HepG2 (cell line): ENCODE measurements around the gene PLA2G4A. TPM values are rescaled to one million over a fixed set of nuclear protein-coding genes. Genes with fewer than 3 reads are reported as not detected.

ENCODE experiments used
- ATAC-seq: fragments of 200-7000 bp; cut with Tn5 transposase; 3 replicates; pipeline ENCODE4 v1.9.1; 2020; ENCODE audit warnings: mild to moderate bottlenecking, moderate library complexity
- BruUV-seq: library from RNA; stranded (reverse); fragments of 400-500 nt; replicated peaks from 2 replicates; lab custom pipeline; 2021; lab: Mats Ljungman, UMichigan
- CTCF ChIA-PET: fragments of 300-600 bp; formaldehyde crosslinking; extraction: SDS; loops from one replicate; lab custom pipeline; 2021; ENCODE audit warnings: low total read pairs, inconsistent platforms, low intra/inter-chr PET ratio; lab: Yijun Ruan, JAX
- POLR2A ChIA-PET: fragments of 350-600 bp; sonication (Branson Sonifier 250); formaldehyde crosslinking; loops from one replicate; lab custom pipeline; 2020; ENCODE audit warnings: antibody characterized with exemption, inconsistent platforms; lab: Yijun Ruan, JAX
- DNase-seq: peaks from one replicate; pipeline ENCODE4 v3.0.0-alpha.2; 2015; ENCODE audit warnings: low spot score
- FAIRE-seq: peaks from 3 replicates; lab custom pipeline; 2011; peaks lifted over from hg19 to GRCh38; lab: Jason Lieb, UNC
- H2AFZ ChIP-seq: one replicate; pipeline ENCODE4 v1.6.1; 2011; ENCODE audit warnings: low read length, inconsistent platforms
- H3K27ac ChIP-seq: fragments of 300-600 bp; 3 replicates; pipeline ENCODE4 v1.8.0; 2011; ENCODE audit warnings: mixed run types, mild to moderate bottlenecking, mixed read lengths, low read length, inconsistent platforms; ENCODE audit not compliant: insufficient read depth; ENCODE audit errors: extremely low read length
- H3K27me3 ChIP-seq, 2 experiments: fragments of 200-600 bp in 1 of 2; 2 replicates in 1 of 2; 3 replicates in 1 of 2; pipeline versions ENCODE4 v1.6.0 to v1.8.0; 2011; ENCODE audit warnings: low read length in 2 of 2, mild to moderate bottlenecking in 2 of 2, moderate library complexity in 2 of 2, inconsistent platforms in 1 of 2; ENCODE audit not compliant: insufficient read depth in 2 of 2, control insufficient read depth in 1 of 2
- H3K36me3 ChIP-seq, 2 experiments: fragments of 200-600 bp in 1 of 2; replicated peaks in 1 of 2; 2 replicates in 1 of 2; 3 replicates in 1 of 2; pipeline versions ENCODE4 v1.5.1 to v1.8.0; 2011; ENCODE audit warnings: low read length in 2 of 2, inconsistent platforms in 1 of 2; ENCODE audit not compliant: insufficient read depth in 2 of 2, control insufficient read depth in 1 of 2
- H3K4me1 ChIP-seq: 2 replicates; pipeline ENCODE4 v1.5.1; 2012; ENCODE audit warnings: low read length, inconsistent platforms; ENCODE audit not compliant: insufficient read depth
- H3K4me2 ChIP-seq: 2 replicates; pipeline ENCODE4 v1.6.0; 2011; ENCODE audit warnings: low read depth, low read length, inconsistent platforms
- H3K4me3 ChIP-seq, 3 experiments: fragments of 200-600 bp in 1 of 3; sonication (generic), shearing (Covaris generic) in 1 of 3; replicated peaks in 1 of 3; 2 replicates each; pipeline ENCODE4 v1.5.1; 2011 to 2016; ENCODE audit warnings: low read length in 3 of 3, inconsistent platforms in 2 of 3, low read depth in 2 of 3, mild to moderate bottlenecking in 2 of 3, control low read depth in 1 of 3, mixed read lengths in 1 of 3; ENCODE audit not compliant: insufficient read depth in 1 of 3
- H3K79me2 ChIP-seq: one replicate; pipeline ENCODE4 v1.6.1; 2011; ENCODE audit warnings: low read length, inconsistent platforms; ENCODE audit not compliant: insufficient read depth
- H3K9ac ChIP-seq: 2 replicates; pipeline ENCODE4 v1.6.0; 2011; ENCODE audit warnings: mild to moderate bottlenecking, low read depth, low read length, inconsistent platforms; ENCODE audit not compliant: insufficient read depth
- H3K9me3 ChIP-seq: 2 replicates; pipeline ENCODE4 v1.5.1; 2012; ENCODE audit warnings: mild to moderate bottlenecking, low read length
- H4K20me1 ChIP-seq: 2 replicates; pipeline ENCODE4 v1.6.0; 2011; ENCODE audit warnings: inconsistent platforms, mild to moderate bottlenecking, low read length, moderate library complexity; ENCODE audit not compliant: insufficient read depth
- CSRNP2 ChIP-seq: sonication (generic); formaldehyde crosslinking; conservative IDR thresholded peaks from 2 replicates; pipeline ENCODE4 v1.8.0; 2022; ENCODE audit warnings: low read depth, missing genetic modification reagents
- HNF4G ChIP-seq, 2 experiments: sonication (generic) in 1 of 2; formaldehyde crosslinking in 1 of 2; IDR thresholded peaks; 2 replicates each; pipeline versions ENCODE4 v1.4.0 to v1.6.1; 2011 to 2020; ENCODE audit warnings: borderline replicate concordance in 2 of 2, low read depth in 2 of 2, mild to moderate bottlenecking in 2 of 2, low read length in 1 of 2, missing genetic modification reagents in 1 of 2, moderate library complexity in 1 of 2
- NFRKB ChIP-seq: fragments of 450-650 bp; IDR thresholded peaks from 2 replicates; pipeline ENCODE4 v1.6.1; 2017
- SMARCC2 ChIP-seq: fragments of 450-650 bp; IDR thresholded peaks from 2 replicates; pipeline ENCODE4 v1.6.1; 2017; ENCODE audit warnings: antibody characterized with exemption, mild to moderate bottlenecking
- ZNF225 ChIP-seq: sonication (generic); formaldehyde crosslinking; IDR thresholded peaks from 2 replicates; pipeline ENCODE4 v1.4.0; 2020; ENCODE audit warnings: mild to moderate bottlenecking, missing genetic modification reagents
- ZSCAN30 ChIP-seq: sonication (generic); formaldehyde crosslinking; IDR thresholded peaks from 2 replicates; pipeline ENCODE4 v1.5.0; 2020; ENCODE audit warnings: mild to moderate bottlenecking, missing genetic modification reagents
- WGBS: methylation state at CpG from one replicate; pipeline ENCODE4 v1.1.6; 2017; ENCODE audit warnings: low lambda C conversion rate; 5-methylcytosine and 5-hydroxymethylcytosine counted together
- in situ Hi-C: cut with HindIII; loops from 2 replicates; pipeline ENCODE4 v1.10.0; 2017; ENCODE audit warnings: low pct_unique_long_range_greater_than_20kb; ENCODE audit not compliant: extremely low pct_ligation_motif_present
- intact Hi-C: fragments of 100-400 bp; cut with micrococcal nuclease; formaldehyde crosslinking; loops from one replicate; pipeline ENCODE4 v1.10.0; 2022; ENCODE audit not compliant: unreplicated experiment
- polyA plus RNA-seq, 8 experiments: library from polyadenylated mRNA; depleted of rRNA in 3 of 8; stranded (reverse) in 7 of 8; unstranded in 1 of 8; fragments of >200 nt; fragmentation: Illumina TruSeq in 4 of 8; extraction: Trizol in 4 of 8; gene quantifications; 2 replicates each; pipeline versions ENCODE4 v1.2.1 to v1.2.3, GENCODE V29; 2011 to 2016; ENCODE audit warnings: low read depth in 4 of 8, missing spikeins in 1 of 8, mixed read lengths in 1 of 8; ENCODE audit not compliant: insufficient read depth in 1 of 8
- total RNA-seq, 5 experiments: library from RNA; depleted of rRNA; stranded (reverse); fragments of >200 nt; fragmentation: Illumina TruSeq; extraction: Trizol; gene quantifications; 2 replicates each; pipeline ENCODE4 v1.2.3, GENCODE V29; 2016; ENCODE audit warnings: low read depth in 1 of 5

PLA2G4A gene
- total and polyA plus RNA-seq, 2 of the 13 experiments (the other 11 are each of a cell fraction or from before 2014, with no cell fraction given), result not detected

GRCh38 chr1:186781730-186782129 lies 47.0 kb upstream of the PLA2G4A start:
- Histone ChIP-seq H3K9ac (no peak overlapping the region), H3K9me3 (no peaks in the 10 kb centered on the region), H3K27ac (no peak overlapping the region), H4K20me1 (no peaks in the 10 kb centered on the region), H3K27me3 (no peaks in the 10 kb centered on the region), H3K4me3 (no peak overlapping the region), H3K79me2 (no peaks in the 10 kb centered on the region), H2AFZ (no peak overlapping the region), H3K4me1 (no peaks in the 10 kb centered on the region), H3K36me3 (no peaks in the 10 kb centered on the region), H3K4me2 (no peak overlapping the region)
- CTCF ChIA-PET, result no interaction called here
- TF ChIP-seq SMARCC2 (no peak), ZSCAN30 (CRISPR knock-in tag) (no peak), ZNF225 (CRISPR knock-in tag) (no peak), CSRNP2 (CRISPR knock-in tag) (no peak), HNF4G (IDR thresholded peaks at IDR 0.05; ENCODE audit: borderline replicate concordance, low read depth, low read length) (no peak), HNF4G (CRISPR knock-in tag; IDR thresholded peaks at IDR 0.05; ENCODE audit: borderline replicate concordance, low read depth) (no peak)
- intact Hi-C loops, result no loop called here
- 7% methylated on average over 6 of the region's 6 CpGs for WGBS
- in situ Hi-C loops, result no loop called here
- BruUV-seq, result no TSS peak
- FAIRE-seq (no peak), ATAC-seq (no peak), DNase-seq (no peak)
- POLR2A ChIA-PET, result no interaction called here

GRCh38 chr1:186782791-186783190 lies 46.0 kb upstream of the PLA2G4A start:
- FAIRE-seq, result no peak
- Histone ChIP-seq H3K27me3 (no peaks in the 10 kb centered on the region), H3K36me3 (no peaks in the 10 kb centered on the region), H3K27ac (no peak overlapping the region), H3K4me2 (no peak overlapping the region), H3K9me3 (no peaks in the 10 kb centered on the region), H3K4me3 (no peak overlapping the region), H3K4me1 (no peaks in the 10 kb centered on the region), H3K79me2 (no peaks in the 10 kb centered on the region), H3K9ac (no peak overlapping the region), H2AFZ (no peak overlapping the region), H4K20me1 (no peaks in the 10 kb centered on the region)
- CTCF ChIA-PET, result no interaction called here
- no peak for ATAC-seq
- POLR2A ChIA-PET, result no interaction called here
- 4% methylated on average over 3 of the region's 4 CpGs for WGBS
- intact Hi-C loops, result no loop called here
- in situ Hi-C loops, result no loop called here
- no peak for TF ChIP-seq NFRKB
- no peak for DNase-seq
- BruUV-seq, result no TSS peak
